Measurements from ENCODE around the gene GIPC3.

- TF ChIP-seq REST (IDR thresholded peaks at IDR 0.05; ENCODE audit: insufficient read depth in 1 of 2, low read depth in 2 of 2, low read length in 2 of 2) = no peak
- no peak for TF ChIP-seq POLR2AphosphoS5 (IDR thresholded peaks at IDR 0.05; ENCODE audit: low read depth, low read length)
- TF ChIP-seq FOXP2 (optimal IDR thresholded peaks at IDR 0.05; ENCODE audit: borderline replicate concordance, extremely low read depth, extremely low read length, insufficient read depth) = no peak
- no peak for TF ChIP-seq SIN3A (IDR thresholded peaks at IDR 0.05; ENCODE audit: borderline replicate concordance, insufficient read depth, low read length)
These were observed 6.9 kb upstream of the GIPC3 start for GRCh38 chr19:3578390-3578789.

All from PFSK-1 (cell line).